ENCODE results near the gene FMNL1. TPM values are rescaled to one million over a fixed set of nuclear protein-coding genes. Genes with fewer than 3 reads are reported as not detected.

The FMNL1 gene
- total RNA-seq, 2 donors from 2014 or later, result 4.0 to 5.2 TPM

GRCh38 chr17:45175759-45176115 is 45.9 kb upstream of the FMNL1 start:
- no peak overlapping the region for H3K4me3 ChIP-seq
- H3K36me3 ChIP-seq (replicated peaks in 1 of 2; ENCODE audit: insufficient read depth in 1 of 2, low read depth in 2 of 2), result no peaks in the 10 kb centered on the region
- DNase-seq, result no peak
- TF ChIP-seq POLR2A (IDR thresholded peaks at IDR 0.05) (no peak), CTCF (IDR thresholded peaks at IDR 0.05) (no peak)
- no peak for ATAC-seq
- H3K9me3 ChIP-seq, result no peaks in the 10 kb centered on the region
- intact Hi-C loops (cut with DNase I), result no loop called here
- WGBS, 2 donors, result 77 to 85% methylated on average over 3 of the region's 3 CpGs
- peak overlapping the region in 1 of 4 donors; percentile 45 for H3K27ac ChIP-seq
- no peaks in the 10 kb centered on the region for H3K27me3 ChIP-seq
- peaks cover 41% of the 10 kb centered on the region for H3K4me1 ChIP-seq

- TF ChIP-seq CTCF (IDR thresholded peaks at IDR 0.05) (no peak), POLR2A (IDR thresholded peaks at IDR 0.05) (no peak)
- ATAC-seq (no peak), DNase-seq (no peak)
- no peak overlapping the region for H3K4me3 ChIP-seq
- H3K4me1 ChIP-seq, result peaks cover 22% of the 10 kb centered on the region
- WGBS, 2 donors, result 78 to 96% methylated on average over 5 to 7 of the region's 7 CpGs
- intact Hi-C loops (cut with DNase I), result no loop called here
- no peak overlapping the region for H3K27ac ChIP-seq
- no peaks in the 10 kb centered on the region for H3K9me3 ChIP-seq
- no peaks in the 10 kb centered on the region for H3K36me3 ChIP-seq (replicated peaks in 1 of 2; ENCODE audit: insufficient read depth in 1 of 2, low read depth in 2 of 2)
- H3K27me3 ChIP-seq, result no peaks in the 10 kb centered on the region
These were observed 44.1 kb upstream of the FMNL1 start for GRCh38 chr17:45177563-45177962.

DNA sequence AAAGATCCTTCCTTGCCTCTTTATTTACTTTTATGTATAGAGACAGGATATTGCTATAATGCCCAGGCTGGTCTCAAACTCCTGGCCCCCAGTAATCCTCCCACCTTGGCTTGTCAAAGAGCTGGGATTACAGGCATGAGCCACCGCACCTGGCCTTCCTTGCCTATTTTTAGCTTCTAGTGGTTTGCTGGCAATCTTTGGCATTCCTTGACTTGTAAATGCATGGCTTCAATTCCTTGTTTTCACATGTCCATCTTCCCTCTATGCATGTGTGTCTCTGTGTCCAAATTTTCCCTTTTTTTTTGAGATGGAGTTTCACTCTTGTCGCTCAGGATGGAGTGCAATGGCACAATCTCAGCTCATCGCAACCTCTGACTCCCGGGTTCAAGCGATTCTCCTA is 37.5 kb upstream of the FMNL1 start:
- Histone ChIP-seq H3K27me3 (no peaks in the 10 kb centered on the region), H3K4me3 (no peak overlapping the region), H3K27ac (no peak overlapping the region), H3K36me3 (replicated peaks in 1 of 2; ENCODE audit: insufficient read depth in 1 of 2, low read depth in 2 of 2) (no peaks in the 10 kb centered on the region), H3K4me1 (no peaks in the 10 kb centered on the region), H3K9me3 (no peaks in the 10 kb centered on the region)
- DNase-seq (no peak), ATAC-seq (no peak)
- 93% methylated on average over 5 of the region's 5 CpGs for WGBS, 2 donors
- intact Hi-C loops (cut with DNase I), result no loop called here
- no peak for TF ChIP-seq POLR2A (IDR thresholded peaks at IDR 0.05)
- TF ChIP-seq CTCF (IDR thresholded peaks at IDR 0.05), result no peak

GRCh38 chr17:45186801-45187354 is 34.8 kb upstream of the FMNL1 start:
- H3K9me3 ChIP-seq, result no peaks in the 10 kb centered on the region
- no peaks in the 10 kb centered on the region for H3K36me3 ChIP-seq (replicated peaks in 1 of 2; ENCODE audit: insufficient read depth in 1 of 2, low read depth in 2 of 2)
- H3K27ac ChIP-seq, result no peak overlapping the region
- H3K27me3 ChIP-seq, result no peaks in the 10 kb centered on the region
- 62 to 71% methylated on average over 7 of the region's 7 CpGs for WGBS, 2 donors
- no peak for TF ChIP-seq CTCF (IDR thresholded peaks at IDR 0.05)
- TF ChIP-seq POLR2A (IDR thresholded peaks at IDR 0.05), result no peak
- no peak for ATAC-seq
- H3K4me3 ChIP-seq, result no peak overlapping the region
- intact Hi-C loops (cut with DNase I), result no loop called here
- peaks cover 12% of the 10 kb centered on the region for H3K4me1 ChIP-seq
- DNase-seq, result no peak

DNA sequence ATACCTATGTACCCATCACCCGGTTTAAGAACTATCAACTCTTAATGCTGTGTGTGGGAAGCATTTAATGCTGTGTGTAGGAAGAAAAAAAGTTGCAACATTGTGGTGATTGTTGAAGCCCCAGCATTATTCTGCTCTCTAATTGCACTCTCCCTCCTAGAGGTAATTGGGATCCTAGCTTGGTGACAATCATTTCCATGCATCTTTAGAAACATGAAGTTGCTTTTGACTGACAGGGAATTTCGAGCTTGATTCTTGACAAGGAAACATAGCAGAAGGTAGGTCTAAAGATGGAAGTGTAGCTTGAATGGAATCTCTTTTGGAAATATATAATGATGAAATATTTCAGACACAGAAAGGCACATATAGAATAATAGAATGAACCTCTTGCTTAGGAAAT is 32.7 kb upstream of the FMNL1 start:
- no peaks in the 10 kb centered on the region for H3K27me3 ChIP-seq
- no peak overlapping the region for H3K27ac ChIP-seq
- intact Hi-C loops (cut with DNase I), result no loop called here
- H3K36me3 ChIP-seq (replicated peaks in 1 of 2; ENCODE audit: insufficient read depth in 1 of 2, low read depth in 2 of 2), result no peaks in the 10 kb centered on the region
- no peaks in the 10 kb centered on the region for H3K9me3 ChIP-seq
- 57% methylated on average over 2 of the region's 2 CpGs for WGBS, 2 donors
- TF ChIP-seq CTCF (IDR thresholded peaks at IDR 0.05) (no peak), POLR2A (IDR thresholded peaks at IDR 0.05) (no peak)
- ATAC-seq, result no peak
- no peak for DNase-seq
- no peak overlapping the region for H3K4me3 ChIP-seq
- H3K4me1 ChIP-seq, result peaks cover 12% of the 10 kb centered on the region

Data from body of pancreas (tissue), 4 donors.